Measurements from ENCODE around the gene CHTF18.
"Not testable (repeated sequence)": the region's sequence is repeated elsewhere in the genome, so short reads cannot be mapped to it uniquely, and the experiment has no call there.

CHTF18 gene

DNA sequence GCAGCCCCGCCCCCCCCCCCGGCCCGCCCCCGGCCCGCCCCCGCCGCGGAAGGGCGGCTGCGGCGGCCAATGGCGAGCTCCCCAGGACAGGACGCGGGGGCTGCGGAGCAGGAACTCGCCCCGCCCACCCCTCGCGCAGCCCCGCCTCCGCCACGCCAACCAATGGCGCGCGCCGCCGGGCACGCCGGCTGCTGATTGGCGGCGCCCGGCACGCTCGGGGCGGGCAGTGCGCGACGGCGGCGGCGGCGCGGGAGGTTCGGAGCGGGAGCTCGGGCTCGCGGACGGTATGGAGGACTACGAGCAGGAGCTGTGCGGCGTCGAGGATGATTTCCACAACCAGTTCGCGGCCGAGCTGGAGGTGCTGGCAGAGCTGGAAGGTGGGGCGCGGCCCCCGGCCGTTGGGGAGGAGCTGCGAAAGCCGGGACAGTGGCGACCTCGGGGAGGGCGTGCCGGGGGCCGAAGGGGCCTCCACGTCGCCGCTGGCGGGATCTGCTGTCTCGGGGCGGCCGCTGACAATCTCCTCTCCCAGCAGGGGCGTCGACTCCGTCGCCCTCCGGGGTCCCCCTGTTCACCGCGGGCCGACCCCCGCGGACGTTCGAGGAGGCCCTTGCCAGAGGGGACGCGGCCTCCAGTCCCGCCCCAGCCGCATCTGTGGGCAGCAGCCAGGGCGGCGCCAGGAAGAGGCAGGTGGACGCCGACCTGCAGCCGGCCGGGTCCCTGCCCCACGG, at the start of gene CHTF18:
Gene CHTF18, plus strand, starts transcription at position 222 of the 728 bp plus-strand sequence. Its CDS starts 65 bp downstream, at position 287.
- peak; percentile 89 for DNase-seq (ENCODE audit: low read depth)
- TF ChIP-seq CTCF (conservative IDR thresholded peaks at IDR 0.05; ENCODE audit: low read length), result no peak
- peak within 1 kb of the TSS; percentile 85 for H3K4me3 ChIP-seq (ENCODE audit: low read length)

GRCh38 chr16:739560-740458, 48.6 kb upstream of the CHTF18 start:
- DNase-seq (ENCODE audit: low read depth), result no peak
- TF ChIP-seq CTCF (conservative IDR thresholded peaks at IDR 0.05; ENCODE audit: low read length), result no peak
- peak overlapping the region; percentile 73 for H3K4me3 ChIP-seq (ENCODE audit: low read length)

- TF ChIP-seq CTCF (conservative IDR thresholded peaks at IDR 0.05; ENCODE audit: low read length), result no peak
- no peak for DNase-seq (ENCODE audit: low read depth)
- H3K4me3 ChIP-seq (ENCODE audit: low read length), result peak overlapping the region; percentile 73
These were observed 48.0 kb upstream of the CHTF18 start for GRCh38 chr16:740459-740763.

DNA sequence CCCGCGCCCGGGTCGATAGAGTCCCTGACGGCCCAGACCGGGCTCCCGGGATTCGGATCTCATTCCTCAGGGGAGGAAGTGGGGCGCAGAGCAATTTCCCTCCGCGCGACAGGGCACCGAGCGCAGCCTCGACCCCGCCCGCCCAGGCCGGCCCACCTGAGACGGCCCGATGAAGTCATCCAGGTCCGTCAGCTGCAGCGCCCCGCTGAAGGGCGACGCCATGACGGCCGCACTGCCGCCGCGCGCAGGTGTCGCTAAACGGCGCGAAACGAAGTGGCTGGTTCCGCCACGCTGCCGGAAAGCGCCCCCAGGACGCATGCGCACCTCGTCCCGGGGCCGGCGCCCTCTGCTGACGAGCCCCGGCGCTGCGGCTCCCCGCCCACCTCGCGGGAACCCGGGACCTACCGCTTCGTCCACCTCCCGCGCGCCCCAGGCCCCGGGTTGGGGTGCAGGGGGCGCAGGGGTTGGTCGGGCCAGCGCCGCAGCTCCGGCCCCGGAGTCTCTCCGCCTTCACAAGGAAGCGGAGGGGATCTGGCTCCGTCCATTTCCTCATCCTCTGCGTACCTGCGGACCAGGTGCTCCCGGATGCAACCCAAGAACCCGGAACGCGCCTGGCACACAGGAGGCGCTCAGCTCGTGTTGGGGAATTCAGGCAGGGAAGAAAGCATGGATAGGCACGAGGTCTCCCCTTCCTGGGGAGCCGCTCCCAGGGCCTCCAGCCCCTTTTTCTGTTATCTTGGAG, 47.5 kb upstream of the CHTF18 start, which contains the start of gene CIAO3:
Gene CIAO3, minus strand, starts transcription at position 234 of the 742 bp plus-strand sequence. Its CDS starts 12 bp downstream, at position 222.
- peak; percentile 50 for TF ChIP-seq CTCF (conservative IDR thresholded peaks at IDR 0.05; ENCODE audit: low read length)
- DNase-seq (ENCODE audit: low read depth), result peak; percentile 90
- H3K4me3 ChIP-seq (ENCODE audit: low read length), result peak within 1 kb of the TSS; percentile 73

DNA sequence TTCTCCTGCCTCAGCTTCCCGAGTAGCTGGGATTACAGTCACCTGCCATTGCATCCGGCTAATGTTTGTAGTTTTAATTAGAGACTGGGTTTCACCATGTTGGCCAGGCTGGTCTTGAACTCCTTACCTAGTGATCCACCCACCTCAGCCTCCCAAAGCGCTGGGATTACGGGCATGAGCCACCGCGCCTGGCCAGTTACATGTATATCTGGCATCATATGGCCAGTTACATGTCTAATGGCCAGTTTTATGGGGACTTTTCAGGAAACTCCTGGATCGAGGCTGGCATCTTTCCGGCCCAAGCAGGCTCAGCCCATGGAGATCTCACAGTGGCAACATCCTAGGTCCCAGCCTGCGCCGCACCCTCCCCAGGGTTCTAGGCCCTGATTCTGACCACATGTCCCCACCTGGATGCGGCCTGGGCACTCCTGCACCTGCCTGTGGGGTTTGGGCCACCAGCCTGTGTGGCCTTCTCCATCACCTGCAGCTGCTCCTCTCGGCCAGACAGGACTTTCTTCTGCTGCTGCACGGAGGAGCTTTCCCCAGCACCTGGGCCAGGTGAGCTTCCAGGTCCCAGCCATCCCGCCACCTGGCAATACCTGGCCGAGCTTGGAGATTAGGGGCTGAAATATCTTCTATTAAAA, 46.3 kb upstream of the CHTF18 start:
- no peak overlapping the region for H3K4me3 ChIP-seq (ENCODE audit: low read length)
- no peak for DNase-seq (ENCODE audit: low read depth)
- no peak for TF ChIP-seq CTCF (conservative IDR thresholded peaks at IDR 0.05; ENCODE audit: low read length)

GRCh38 chr16:742894-743293, 45.5 kb upstream of the CHTF18 start:
- not testable (repeated sequence) for H3K4me3 ChIP-seq (ENCODE audit: low read length); DNase-seq (ENCODE audit: low read depth)
